HG03103 (cell line): Measurements from ENCODE around the gene LPCAT1.
"Not testable (repeated sequence)": the region's sequence is repeated elsewhere in the genome, so short reads cannot be mapped to it uniquely, and the experiment has no call there.

Experiments
- ATAC-seq: cut with Tn5 transposase; IDR thresholded peaks from one replicate; pipeline ENCODE4 v1.9.1; 2021; ENCODE audit warnings: low read depth; ENCODE audit not compliant: unreplicated experiment

The LPCAT1 gene

DNA sequence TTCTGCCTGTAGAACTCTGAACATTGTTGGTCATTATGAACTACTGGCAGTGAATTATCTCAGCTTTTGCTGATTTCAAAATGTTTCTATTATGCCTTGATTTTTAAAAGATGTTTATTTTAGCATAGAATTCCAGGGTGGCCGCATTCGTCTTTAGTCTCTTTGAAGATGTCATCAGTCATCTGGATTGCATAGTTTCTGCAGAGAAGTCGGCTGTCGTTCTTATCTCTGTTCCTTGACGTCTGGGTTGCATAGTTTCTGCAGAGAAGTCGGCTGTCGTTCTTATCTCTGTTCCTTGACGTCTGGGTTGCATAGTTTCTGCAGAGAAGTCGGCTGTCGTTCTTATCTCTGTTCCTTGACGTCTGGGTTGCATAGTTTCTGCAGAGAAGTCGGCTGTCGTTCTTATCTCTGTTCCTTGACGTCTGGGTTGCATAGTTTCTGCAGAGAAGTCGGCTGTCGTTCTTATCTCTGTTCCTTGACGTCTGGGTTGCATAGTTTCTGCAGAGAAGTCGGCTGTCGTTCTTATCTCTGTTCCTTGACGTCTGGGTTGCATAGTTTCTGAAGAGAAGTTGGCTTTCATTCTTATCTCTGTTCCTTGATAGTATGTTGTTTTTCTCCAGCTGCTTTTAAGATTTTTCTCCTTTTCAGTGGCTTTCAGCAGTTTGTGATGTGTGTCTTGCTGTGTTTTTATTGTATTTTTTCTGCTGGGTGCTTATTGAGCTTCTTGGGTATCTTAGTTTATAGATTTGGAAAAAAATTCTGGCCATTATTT is 67.5 kb downstream of the LPCAT1 start:
- not testable (repeated sequence) for ATAC-seq

DNA sequence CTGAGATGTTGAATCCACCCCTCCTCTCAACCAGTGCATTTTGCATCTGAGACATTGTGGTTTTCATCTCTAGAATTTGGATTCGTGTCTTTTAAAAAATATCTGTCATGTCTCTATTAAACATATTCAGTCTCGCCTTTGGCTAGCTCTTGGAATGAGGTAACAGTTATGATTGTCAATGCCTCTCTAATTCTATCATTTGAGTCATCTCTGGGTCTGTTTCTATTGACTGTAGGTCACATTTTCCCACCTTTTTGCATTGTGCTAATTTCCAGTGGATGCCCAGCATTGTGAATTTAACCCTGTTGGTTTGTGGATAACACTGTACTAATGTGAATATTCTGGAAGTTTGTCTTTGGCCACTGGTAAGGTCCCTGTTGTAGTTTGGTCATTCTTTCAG is 70.1 kb downstream of the LPCAT1 start:
- ATAC-seq: no peak

DNA sequence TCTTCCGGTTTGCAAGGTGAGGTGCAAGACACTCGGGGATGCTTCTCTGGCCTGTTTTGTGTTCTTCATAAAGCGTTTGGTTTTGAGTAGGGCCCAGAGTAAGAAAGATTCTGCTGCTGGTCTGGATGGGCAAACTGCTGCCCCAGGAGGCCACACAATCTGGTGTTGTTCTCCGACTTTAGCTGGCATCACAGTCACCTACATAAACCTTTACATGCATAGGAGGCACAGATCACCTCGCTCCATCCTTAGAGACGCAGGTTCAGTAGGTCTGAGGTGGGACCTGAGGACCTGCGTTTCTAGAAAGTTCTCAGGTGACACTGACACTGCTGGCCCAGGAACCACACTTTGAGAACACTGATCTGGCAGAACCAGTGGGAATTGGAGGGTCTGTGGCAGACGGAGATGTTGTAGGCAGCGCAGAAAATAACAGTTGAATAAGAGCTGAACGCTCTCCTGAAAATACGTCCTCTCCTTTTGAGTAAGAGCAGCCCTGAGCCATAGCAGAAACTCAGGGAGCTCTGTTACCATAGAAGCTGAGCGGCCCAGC is 74.6 kb downstream of the LPCAT1 start:
- no peak for ATAC-seq

DNA sequence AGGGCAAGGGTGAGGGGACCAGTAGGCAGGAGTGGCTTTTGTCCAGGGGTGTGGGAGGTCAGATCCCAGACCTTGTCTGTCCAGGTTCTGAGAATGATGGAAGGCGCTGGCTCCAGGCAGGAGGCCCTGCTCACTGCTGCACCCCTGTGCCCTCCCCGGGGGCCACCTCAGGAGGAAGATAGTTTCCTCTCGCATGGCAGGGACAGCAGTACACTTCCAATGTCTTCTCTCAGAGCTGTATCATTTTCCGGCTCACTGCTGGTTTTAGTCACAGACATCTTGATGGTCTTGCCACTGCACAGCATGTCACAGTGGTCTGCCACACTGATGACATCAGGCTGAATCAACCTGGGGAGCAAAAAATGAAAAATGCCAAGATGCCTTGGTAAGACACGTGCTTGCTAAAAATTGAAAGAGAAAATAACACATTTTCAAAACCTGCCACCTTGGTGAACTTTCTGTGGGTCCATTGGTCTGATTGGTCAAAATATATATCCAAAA is 75.2 kb downstream of the LPCAT1 start:
- no peak for ATAC-seq

DNA sequence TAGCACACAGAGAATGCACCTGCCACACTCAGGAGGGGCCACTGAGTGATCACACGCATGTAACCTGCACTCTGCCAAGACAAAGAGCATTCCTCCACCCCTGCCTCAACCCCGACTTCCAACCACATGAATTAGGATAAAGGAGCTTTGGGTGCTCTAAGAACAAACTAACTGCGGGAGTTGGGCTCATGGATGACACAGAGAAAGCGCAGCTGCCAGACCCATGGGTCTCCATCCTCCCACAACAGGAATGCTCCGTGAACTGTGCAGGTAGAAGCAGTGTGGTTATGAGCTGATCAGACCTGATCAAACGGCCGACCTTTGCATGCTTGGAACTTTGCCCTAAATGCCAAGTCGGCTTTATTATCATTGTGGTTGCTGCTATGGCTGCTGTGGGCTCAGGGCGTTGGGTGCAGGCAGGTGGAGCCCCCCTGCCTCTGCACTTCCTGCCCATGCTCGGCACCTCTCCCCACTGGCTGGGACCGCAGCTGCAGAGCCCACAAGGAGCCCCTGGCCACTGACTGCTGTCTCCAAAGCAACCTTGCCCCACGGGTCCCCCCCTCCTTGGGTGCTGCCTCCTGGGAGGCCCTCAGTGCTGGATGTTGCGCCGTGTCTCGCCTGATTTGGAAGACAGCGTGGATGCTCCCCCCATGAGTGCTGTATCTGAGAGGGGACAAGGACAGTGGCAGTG is 75.9 kb downstream of the LPCAT1 start:
- no peak for ATAC-seq

DNA sequence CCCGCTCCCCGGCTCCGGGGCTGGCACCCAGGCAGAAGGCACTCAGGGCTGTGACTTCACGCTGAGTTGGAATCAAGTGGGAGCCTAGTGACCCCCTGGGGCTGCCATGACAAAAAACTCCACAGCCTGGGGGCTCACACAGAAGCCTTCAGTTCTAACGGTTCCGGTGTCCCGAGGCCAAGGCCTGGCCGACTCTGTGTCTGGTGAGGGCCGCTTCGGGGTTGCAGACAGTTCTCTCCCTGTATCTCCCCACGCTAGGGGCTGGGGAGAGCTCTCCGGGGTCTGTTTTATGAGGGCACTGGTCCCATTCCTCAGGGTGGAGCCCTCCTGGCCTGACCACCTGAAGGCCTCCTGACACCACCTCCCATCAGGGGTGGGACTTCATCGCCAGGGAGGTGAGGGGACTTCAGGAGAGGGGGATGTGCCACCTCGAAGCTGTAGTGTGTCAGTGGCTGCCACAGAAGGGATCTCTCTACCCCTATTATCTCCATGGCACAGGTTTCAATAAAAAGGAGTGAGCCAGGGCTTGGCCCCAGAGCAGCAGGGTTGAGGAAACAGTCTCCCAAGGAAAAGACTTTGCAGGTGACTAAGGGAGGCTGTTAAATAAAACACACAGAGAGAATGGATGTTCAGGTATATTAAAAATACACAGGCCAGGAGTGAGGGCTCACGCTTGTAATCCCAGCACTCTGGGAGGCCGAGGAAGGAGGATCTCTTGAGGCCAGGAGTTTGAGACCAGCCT is 77.0 kb downstream of the LPCAT1 start:
- ATAC-seq: no peak

DNA sequence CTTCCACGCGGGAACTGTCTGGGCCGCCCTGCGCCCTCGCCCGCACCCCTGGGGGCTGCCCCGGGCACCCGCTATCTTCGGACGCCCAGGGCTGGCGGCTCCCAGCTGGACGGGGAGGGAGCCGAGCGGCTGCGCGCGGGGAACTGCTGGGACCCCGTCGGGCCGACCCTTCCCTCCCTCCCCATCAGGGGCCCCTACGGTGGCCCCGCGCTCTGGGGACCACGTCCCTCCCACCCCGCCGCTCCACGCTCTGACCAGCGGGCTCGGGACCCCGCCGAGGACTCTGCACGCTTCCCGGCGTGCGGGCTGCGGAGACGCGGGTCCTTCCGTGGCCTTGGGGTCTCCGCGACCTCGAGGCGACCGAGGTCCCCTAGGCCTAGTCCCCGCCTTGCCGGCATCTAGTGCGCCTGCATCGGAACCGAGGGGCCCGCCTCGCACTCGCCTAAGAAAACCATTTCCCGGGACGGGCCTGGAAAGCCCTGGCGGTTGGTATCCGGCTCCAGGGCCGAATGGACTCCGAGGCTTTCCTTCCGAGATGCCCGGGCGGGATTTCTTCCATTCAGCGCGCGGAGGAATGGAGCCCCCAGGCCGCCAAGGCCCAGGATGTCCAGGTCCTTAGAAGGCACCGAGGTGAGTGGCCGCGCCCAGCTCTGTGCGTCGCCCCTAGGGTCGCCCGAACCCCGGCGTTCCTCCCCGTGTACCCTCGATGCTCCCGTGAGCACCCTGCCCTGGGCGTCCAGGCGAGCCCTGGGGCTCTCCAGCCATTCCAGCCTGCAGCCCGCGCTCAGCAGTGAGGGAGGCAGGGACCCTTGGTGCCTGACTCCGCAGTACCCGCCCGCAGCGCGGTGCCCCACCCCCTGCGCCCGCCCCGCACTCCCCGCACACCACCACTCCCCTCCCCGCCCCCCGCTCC is 77.8 kb downstream of the LPCAT1 start:
- ATAC-seq: no peak

DNA sequence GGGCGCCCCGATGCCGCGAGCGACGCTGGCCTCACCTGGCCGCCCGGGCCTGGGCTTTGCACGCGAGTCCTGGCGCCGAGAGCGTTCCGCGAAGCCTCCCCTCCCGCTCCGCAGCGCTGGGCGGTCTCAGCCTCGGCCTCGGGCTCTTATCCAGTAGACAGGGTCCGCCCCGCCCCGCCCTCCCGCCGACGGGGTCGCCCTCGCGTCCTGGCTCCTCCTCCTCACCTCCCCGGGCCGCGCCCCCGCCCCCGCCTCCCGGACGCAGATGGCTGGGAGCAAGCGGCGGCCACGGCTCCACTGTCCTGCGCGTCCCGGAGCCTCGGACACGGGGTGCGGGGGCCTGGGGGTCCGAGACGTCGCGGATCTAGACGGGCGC is 78.5 kb downstream of the LPCAT1 start, which contains the start of gene SLC6A3:
TSS of gene SLC6A3 (minus strand) at position 128 of the 376 bp plus-strand sequence. CDS start 2,243 bp downstream, outside the sequence.
- ATAC-seq: no peak

DNA sequence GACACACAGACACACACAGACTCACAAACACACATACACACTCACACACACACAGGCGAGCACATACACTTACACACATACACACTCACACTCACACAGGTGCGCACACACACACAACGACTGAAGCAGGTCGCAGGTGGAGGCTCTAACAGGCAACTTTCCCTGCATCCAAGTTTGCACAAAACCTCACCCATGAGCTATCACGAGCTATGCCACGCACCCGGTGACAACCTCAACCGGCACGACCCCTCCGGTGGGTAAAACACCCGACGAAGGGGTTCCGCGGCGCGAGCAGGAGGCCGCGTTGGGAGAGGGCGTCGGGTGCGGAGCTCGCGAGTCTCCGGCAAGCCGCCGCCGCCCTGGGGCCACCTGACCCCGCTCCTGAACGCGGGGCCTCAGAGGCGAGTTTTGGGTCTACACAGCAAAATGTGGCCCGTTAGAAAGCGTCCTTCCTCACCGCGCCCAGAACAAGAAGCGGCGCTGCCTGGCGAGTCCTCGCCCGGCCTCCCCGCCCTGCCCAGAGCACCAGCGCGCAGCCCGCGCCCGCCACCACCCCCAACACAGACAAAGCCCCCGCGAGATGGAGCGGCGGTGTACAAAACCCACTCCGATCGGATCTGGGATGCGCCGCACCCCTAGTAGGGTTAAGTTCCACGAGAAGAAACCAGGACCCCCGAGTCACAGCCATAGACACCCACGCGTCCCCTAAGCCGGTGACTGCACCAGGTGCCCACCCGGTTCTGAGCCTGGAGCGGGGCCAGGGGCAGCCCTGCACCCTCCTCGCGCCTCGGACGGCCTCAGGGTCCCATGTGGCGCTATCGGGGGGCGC is 79.2 kb downstream of the LPCAT1 start:
- ATAC-seq: no peak

DNA sequence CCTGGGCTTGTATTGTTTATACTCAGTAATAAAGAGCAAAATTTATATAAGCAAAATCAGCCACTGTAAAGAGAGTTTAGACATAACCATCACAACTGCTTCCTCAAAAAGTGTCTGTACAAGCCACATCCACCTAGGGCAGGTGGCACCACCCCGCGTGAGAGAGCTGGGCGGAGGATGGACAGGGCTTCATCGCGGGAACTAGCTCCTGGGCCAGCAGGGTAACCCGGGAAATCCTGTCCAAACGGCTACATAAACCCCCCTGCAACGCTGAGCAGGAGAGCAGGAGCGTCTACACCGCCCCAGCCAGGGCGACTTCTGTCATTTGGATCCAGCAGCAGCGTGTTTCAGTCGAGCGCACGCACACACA is 79.8 kb downstream of the LPCAT1 start:
- ATAC-seq: no peak

DNA sequence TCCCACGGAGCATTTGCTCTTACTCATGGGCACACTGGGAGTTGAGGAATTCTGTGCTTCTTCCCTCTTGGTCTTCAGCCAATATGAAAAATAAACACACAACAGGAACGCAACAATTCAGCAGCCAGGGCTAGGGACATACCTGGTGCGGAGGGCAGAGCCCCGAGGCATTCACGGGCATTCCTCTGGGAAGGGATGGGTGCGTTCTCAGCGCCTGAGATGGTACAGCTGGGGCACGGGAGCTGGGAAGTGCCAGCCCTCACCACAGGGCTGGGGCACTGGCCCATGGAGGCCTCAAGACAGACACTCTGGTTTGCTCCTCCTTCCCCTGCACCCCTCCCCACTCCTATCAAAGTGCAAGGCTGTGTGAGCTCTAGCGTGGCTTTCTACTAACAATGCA is 80.6 kb downstream of the LPCAT1 start:
- no peak for ATAC-seq

DNA sequence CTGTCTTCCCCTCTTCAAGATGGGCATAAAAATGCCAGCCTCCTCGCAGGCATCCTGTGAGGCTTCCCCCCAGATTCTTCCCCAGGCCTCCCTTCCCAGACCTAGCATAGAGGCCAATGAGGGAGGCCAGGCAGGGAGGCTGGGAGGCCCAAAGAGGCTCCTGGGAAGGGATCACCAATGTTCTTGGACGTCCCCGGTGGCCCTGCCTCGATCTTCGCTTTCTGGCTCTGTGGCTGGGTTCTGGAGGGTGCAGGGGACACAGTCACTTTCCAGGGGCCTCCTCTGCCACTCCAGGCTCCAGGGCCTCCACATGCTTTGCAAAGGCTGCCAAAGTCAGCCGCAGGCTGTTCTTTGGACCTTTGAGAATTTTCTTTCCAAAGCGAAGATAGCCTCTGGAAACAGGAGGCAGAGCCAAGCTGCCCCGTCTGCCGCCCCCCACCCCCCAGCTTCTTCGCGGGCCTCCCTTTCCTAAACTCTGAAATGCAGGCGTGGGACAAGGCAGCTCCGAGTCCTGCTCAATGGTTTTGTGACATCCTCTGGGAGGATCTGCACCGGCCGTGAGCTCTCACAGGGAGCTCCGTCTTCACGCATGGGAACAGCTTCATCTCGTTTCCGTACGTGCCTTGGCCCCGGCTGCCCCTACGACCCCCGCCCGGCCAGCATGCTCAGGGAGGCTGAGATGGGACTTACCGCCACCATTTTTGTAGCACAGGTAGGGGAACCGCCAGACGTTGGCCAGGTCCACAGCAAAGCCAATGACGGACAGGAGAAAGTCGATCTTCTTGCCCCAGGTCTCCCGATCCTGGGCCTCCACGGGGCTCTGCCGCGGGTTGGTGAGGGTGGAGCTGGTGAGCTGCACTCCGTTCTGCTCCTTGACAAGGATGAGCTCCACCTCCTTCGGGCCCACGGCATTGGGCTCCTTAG is 81.3 kb downstream of the LPCAT1 start:
- no peak for ATAC-seq

DNA sequence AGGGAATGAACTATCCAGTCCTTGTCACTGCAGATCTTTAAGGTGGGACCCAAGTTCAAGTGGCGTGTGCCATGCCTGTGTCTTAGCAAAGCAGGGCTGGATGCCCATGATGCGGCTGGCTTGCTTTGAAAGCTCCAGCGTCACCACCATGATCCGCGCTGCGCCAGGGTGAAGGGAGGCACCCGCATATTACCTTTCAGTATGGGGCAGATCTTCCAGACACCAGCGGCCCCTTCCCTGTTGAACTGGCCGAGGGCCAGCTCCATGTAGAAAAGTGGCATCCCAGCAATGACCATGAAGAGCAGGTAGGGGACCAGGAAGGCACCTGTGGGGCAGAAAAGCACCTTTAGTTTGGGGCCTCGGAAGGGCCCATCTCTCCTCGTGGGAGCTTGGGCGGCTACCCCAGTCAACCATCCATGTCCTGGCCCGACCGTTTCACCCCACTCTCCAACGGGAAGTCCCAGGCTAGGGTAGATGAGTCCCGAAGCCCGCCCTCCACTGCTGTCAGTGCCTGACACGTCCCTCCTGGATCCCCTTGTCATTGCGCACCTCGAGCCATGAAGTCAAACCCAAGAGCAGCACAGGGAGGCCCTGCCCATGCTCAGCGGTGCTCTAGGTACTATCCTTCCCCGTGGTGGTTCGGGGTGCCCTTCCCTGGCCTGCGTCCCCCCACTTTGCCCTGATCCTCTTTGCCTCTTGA is 82.4 kb downstream of the LPCAT1 start:
- ATAC-seq: no peak

DNA sequence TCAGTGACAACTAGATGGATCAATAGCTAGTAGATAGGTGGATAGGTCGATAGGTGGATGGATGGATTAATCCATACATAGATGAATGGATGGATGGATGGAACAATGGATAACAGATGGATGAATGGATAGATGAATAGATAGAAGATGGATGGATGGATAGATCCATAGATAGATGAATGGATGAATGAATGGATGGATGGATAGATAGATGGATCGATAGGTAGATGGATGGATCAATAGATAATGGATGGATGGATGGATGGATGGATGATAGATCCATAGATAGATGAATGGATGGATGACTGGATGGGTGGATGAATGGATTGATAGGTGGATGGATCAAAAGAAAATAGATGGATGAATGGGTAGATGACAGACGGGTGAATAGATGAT is 83.7 kb downstream of the LPCAT1 start:
- ATAC-seq: no peak

DNA sequence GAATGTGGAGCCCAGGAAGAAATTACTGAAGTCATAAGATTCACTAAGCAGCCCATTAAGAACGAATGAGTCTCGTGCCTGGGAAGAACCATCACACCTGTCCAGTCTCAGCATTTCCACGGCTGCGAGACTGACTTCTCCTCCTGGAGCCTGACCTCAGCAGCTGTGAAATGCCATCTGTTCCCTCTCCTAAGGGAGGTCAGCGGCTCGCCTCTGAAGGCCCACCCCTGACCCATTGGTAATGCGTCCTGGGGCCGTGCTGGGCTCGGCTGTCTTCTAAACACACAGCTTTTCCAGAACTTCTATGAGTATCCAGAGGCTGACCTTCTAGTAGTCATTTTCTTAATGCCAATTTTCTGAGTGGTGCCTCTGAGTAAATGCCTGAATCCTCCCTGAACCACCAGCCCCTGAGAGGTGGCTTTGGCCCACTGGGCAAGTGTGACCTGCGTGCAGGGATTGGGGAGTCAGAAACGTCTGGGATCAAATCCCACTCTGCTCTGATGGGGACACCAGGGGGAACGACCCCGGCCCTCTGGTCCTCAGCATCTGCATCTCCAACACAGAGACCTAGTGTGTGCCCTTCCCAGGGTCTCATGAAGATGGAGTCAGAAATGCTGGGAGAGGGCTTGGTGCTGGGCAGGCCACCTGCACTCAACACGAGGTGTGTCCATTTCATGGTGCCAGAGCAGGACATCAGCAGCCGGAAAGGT is 84.2 kb downstream of the LPCAT1 start:
- no peak for ATAC-seq

DNA sequence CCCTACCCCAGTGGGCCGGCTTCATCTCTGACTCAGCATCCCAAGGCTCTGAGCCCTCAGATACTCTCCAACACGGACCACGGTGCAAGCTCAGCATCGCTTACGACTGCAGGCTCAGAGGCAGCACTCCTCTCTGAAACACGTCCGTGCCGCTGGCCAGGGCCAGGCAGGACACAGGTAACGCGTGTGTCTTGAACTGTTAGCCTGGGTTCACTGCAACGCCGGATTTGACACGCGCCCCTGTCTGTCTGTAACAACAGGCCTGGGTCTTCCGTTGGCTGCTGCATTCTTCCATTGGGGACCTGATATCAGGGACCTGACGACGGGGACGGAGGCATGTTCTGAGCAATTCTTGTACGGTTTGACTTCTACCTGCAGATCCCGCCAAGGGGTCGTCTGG is 84.9 kb downstream of the LPCAT1 start:
- ATAC-seq: no peak
